GM18502 (cell line): ENCODE measurements around the gene POC1B.

Source experiments
- ATAC-seq: cut with Tn5 transposase; IDR thresholded peaks from one replicate; pipeline ENCODE4 v1.9.1; 2021; ENCODE audit warnings: mild to moderate bottlenecking; ENCODE audit not compliant: unreplicated experiment, poor library complexity

The POC1B gene

GRCh38 chr12:89427508-89428156 lies 98.2 kb downstream of the POC1B start:
- ATAC-seq: peak; percentile 96

- no peak for ATAC-seq
Measured at GRCh38 chr12:89424846-89425245, 101.0 kb downstream of the POC1B start.

- no peak for ATAC-seq
Measured at GRCh38 chr12:89424389-89424788, 101.5 kb downstream of the POC1B start.

- ATAC-seq: no peak
Measured at GRCh38 chr12:89421092-89421835, 104.6 kb downstream of the POC1B start.

- ATAC-seq: no peak
Measured at GRCh38 chr12:89418228-89418910, 107.5 kb downstream of the POC1B start.

GRCh38 chr12:89417246-89417977 lies 108.4 kb downstream of the POC1B start:
- ATAC-seq: no peak

GRCh38 chr12:89416049-89416792 lies 109.6 kb downstream of the POC1B start:
- ATAC-seq: no peak

- no peak for ATAC-seq
Measured at GRCh38 chr12:89414851-89415250, 111.0 kb downstream of the POC1B start.

GRCh38 chr12:89414322-89414721 lies 111.5 kb downstream of the POC1B start:
- no peak for ATAC-seq

GRCh38 chr12:89413234-89413633 lies 112.6 kb downstream of the POC1B start:
- ATAC-seq: no peak

GRCh38 chr12:89412665-89413064 lies 113.2 kb downstream of the POC1B start:
- ATAC-seq: no peak

- no peak for ATAC-seq
Measured at GRCh38 chr12:89411846-89412245, 114.0 kb downstream of the POC1B start.

GRCh38 chr12:89411234-89411633 lies 114.6 kb downstream of the POC1B start:
- no peak for ATAC-seq

GRCh38 chr12:89405626-89406345 lies 120.1 kb downstream of the POC1B start:
- no peak for ATAC-seq

- ATAC-seq: no peak
Measured at GRCh38 chr12:89401433-89402058, 124.3 kb downstream of the POC1B start.

GRCh38 chr12:89400415-89400814 lies 125.4 kb downstream of the POC1B start:
- no peak for ATAC-seq

GRCh38 chr12:89395712-89396111 lies 130.1 kb downstream of the POC1B start:
- ATAC-seq: no peak

GRCh38 chr12:89393551-89394121 lies 132.2 kb downstream of the POC1B start:
- no peak for ATAC-seq

GRCh38 chr12:89392391-89392790 lies 133.5 kb downstream of the POC1B start:
- no peak for ATAC-seq
